K562 (cell line): ENCODE measurements around the gene CDKN1C. TPM values are rescaled to one million over a fixed set of nuclear protein-coding genes. Genes with fewer than 3 reads are reported as not detected.

Experiments used
- CXXC5 ChIP-seq: fragments of 250-450 bp; sonication (Bioruptor Pico); IDR thresholded peaks from 2 replicates; pipeline ENCODE4 v1.8.0; 2022; ENCODE audit warnings: inconsistent platforms, mild to moderate bottlenecking, moderate library complexity
- KDM4B ChIP-seq, 2 experiments: fragments of 450-650 bp in 1 of 2; sonication (generic) in 1 of 2; IDR thresholded peaks; 2 replicates each; pipeline ENCODE4 v1.6.1; 2016 to 2017; ENCODE audit warnings: borderline replicate concordance in 2 of 2, antibody characterized with exemption in 1 of 2, low read depth in 1 of 2, mild to moderate bottlenecking in 1 of 2
- SAP30 ChIP-seq: fragments of 200-600 bp; sonication (generic); IDR thresholded peaks from 2 replicates; pipeline ENCODE4 v1.6.1; 2012; ENCODE audit warnings: borderline replicate concordance, low read depth, mild to moderate bottlenecking, moderate library complexity, low read length, control low read depth, inconsistent platforms; ENCODE audit not compliant: insufficient read depth, poor library complexity, severe bottlenecking
- TGIF2 ChIP-seq: sonication (generic); formaldehyde crosslinking; IDR thresholded peaks from 2 replicates; pipeline ENCODE4 v1.8.1; 2022; ENCODE audit warnings: mild to moderate bottlenecking, missing genetic modification reagents, moderate library complexity
- ZFP1 ChIP-seq: fragments of 450-650 bp; formaldehyde crosslinking; IDR thresholded peaks from 2 replicates; pipeline ENCODE4 v1.4.0; 2020; ENCODE audit warnings: mild to moderate bottlenecking, mixed read lengths
- ZKSCAN3 ChIP-seq: fragments of 250-450 bp; sonication (Bioruptor Pico); IDR thresholded peaks from 2 replicates; pipeline ENCODE4 v1.4.0; 2020
- polyA plus RNA-seq, 8 experiments: library from polyadenylated mRNA; depleted of rRNA in 4 of 8; stranded (reverse) in 5 of 8; unstranded in 3 of 8; fragments of >200 nt; fragmentation: Nextera tagmentation in 2 of 8; fragmentation: Illumina TruSeq in 1 of 8; extraction: Ambion mirVana in 2 of 8; extraction: Trizol in 1 of 8; gene quantifications; 2 replicates each; pipeline versions ENCODE4 v1.2.1 to v1.2.3, GENCODE V29; 2011 to 2014; ENCODE audit warnings: inconsistent platforms in 1 of 8, missing spikeins in 1 of 8
- total RNA-seq, 7 experiments: library from RNA; depleted of rRNA in 6 of 7; stranded (reverse); fragments of >200 nt in 6 of 7; fragmentation: Illumina TruSeq in 2 of 7; extraction: Trizol in 2 of 7; gene quantifications; 2 replicates each; pipeline versions ENCODE4 v1.2.1 to v1.2.3, GENCODE V29; 2011 to 2021; ENCODE audit warnings: low replicate concordance in 1 of 7
- TF ChIP-seq, protein P1 (sequence below): fragments of 250-450 bp; sonication (Bioruptor Pico); IDR thresholded peaks from 2 replicates; pipeline ENCODE4 v1.4.0; 2020
- TF ChIP-seq, protein P2 (sequence below): fragments of 450-650 bp; IDR thresholded peaks from 2 replicates; pipeline ENCODE4 v1.6.1; 2016; ENCODE audit warnings: antibody characterized with exemption

CDKN1C gene
- total and polyA plus RNA-seq, 9 of the 15 experiments (the other 6 are each of a cell fraction or from before 2014, with no cell fraction given), result 2.8 to 21.1 (median 9.3) TPM

DNA sequence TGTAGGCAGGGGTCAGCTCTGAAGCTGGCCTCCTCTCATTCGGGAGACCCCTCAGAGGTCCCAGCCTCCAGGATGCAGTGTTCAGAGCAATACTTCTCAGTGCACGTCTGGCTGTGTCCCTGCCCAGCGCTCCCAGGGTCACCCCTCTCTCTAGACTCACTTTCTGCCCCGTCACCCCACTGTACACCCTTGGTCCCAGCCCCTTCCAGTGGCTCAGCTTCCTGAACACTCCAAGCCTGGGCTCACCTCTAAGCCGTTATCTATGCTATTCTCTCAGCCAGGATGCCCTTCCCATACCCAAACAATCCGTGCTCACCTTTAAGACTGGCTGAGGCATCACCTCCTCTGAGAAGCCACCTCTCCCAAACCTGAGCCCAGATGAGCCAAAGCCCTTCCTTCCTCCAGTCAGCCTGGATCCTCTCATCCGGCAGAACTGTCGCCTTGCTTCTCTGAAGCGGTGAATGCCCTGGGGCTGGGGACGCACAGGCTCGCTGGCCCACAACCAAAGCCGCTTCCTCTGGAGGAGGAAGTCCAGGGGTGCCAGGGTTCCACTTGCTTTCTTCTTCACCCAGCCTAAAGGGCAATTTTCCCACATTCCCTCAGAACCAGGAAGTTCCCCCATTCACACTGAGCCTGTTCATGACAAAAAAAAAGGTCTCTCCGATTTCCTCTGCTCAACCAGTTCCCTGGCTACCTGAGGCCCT, 13.7 kb upstream of the CDKN1C start (continued):
- TF ChIP-seq, protein P1, sequence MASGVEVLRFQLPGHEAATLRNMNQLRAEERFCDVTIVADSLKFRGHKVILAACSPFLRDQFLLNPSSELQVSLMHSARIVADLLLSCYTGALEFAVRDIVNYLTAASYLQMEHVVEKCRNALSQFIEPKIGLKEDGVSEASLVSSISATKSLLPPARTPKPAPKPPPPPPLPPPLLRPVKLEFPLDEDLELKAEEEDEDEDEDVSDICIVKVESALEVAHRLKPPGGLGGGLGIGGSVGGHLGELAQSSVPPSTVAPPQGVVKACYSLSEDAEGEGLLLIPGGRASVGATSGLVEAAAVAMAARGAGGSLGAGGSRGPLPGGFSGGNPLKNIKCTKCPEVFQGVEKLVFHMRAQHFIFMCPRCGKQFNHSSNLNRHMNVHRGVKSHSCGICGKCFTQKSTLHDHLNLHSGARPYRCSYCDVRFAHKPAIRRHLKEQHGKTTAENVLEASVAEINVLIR, result 0 out of 2 replicates have a peak, but pooled peaks have one; percentile 3
- TF ChIP-seq, protein P2, sequence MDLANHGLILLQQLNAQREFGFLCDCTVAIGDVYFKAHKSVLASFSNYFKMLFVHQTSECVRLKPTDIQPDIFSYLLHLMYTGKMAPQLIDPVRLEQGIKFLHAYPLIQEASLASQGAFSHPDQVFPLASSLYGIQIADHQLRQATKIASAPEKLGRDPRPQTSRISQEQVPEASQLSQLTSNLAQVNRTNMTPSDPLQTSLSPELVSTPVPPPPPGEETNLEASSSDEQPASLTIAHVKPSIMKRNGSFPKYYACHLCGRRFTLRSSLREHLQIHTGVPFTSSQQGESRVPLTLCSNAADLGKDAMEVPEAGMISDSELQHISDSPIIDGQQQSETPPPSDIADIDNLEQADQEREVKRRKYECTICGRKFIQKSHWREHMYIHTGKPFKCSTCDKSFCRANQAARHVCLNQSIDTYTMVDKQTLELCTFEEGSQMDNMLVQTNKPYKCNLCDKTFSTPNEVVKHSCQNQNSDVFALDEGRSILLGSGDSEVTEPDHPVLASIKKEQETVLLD, result no peak
- TF ChIP-seq SAP30 (no peak), ZKSCAN3 (CRISPR knock-in tag) (no peak), CXXC5 (0 out of 2 replicates have a peak, but pooled peaks have one; percentile 4), TGIF2 (CRISPR knock-in tag) (no peak), KDM4B (IDR thresholded peaks at IDR 0.05; ENCODE audit: borderline replicate concordance in 2 of 2, low read depth in 1 of 2) (0 out of 4 replicates have a peak, but pooled peaks of 1 of the 2 experiments have one; percentile 3), ZFP1 (no peak)
